HEK293T (cell line): ENCODE measurements around the gene DNAH12.

ENCODE experiments used
- BHLHE40 ChIP-seq: fragments of 450-650 bp; IDR thresholded peaks from 2 replicates; pipeline ENCODE4 v1.6.1; 2016; ENCODE audit warnings: mild to moderate bottlenecking, moderate library complexity, borderline replicate concordance
- ELF4 ChIP-seq: fragments of 450-650 bp; IDR thresholded peaks from 2 replicates; pipeline ENCODE4 v1.6.1; 2017; ENCODE audit warnings: antibody characterized with exemption
- FOXM1 ChIP-seq: fragments of 450-650 bp; IDR thresholded peaks from 2 replicates; pipeline ENCODE4 v1.6.1; 2017; ENCODE audit warnings: mild to moderate bottlenecking, borderline replicate concordance
- HDGF ChIP-seq: fragments of 450-650 bp; IDR thresholded peaks from 2 replicates; pipeline ENCODE4 v1.6.1; 2017; ENCODE audit warnings: antibody characterized with exemption, borderline replicate concordance
- SP1 ChIP-seq: fragments of 450-650 bp; IDR thresholded peaks from 2 replicates; pipeline ENCODE4 v1.6.1; 2017
- SUZ12 ChIP-seq: fragments of 450-650 bp; IDR thresholded peaks from 2 replicates; pipeline ENCODE4 v1.6.1; 2016; ENCODE audit warnings: mild to moderate bottlenecking
- TARDBP ChIP-seq: fragments of 450-650 bp; IDR thresholded peaks from 2 replicates; pipeline ENCODE4 v1.6.1; 2016

- no peak for TF ChIP-seq FOXM1
- TF ChIP-seq SUZ12: no peak
- no peak for TF ChIP-seq ELF4
- TF ChIP-seq SP1: no peak
- no peak for TF ChIP-seq HDGF
- TF ChIP-seq BHLHE40: no peak
- no peak for TF ChIP-seq TARDBP
Measured at GRCh38 chr3:57354768-57355167, 189.4 kb downstream of the DNAH12 start.
